GM19438 (cell line): ENCODE results near the gene ARHGAP15.

ENCODE experiments used
- ATAC-seq: cut with Tn5 transposase; IDR thresholded peaks from one replicate; pipeline ENCODE4 v1.9.1; 2021; ENCODE audit warnings: low read depth; ENCODE audit not compliant: unreplicated experiment

The ARHGAP15 gene

DNA sequence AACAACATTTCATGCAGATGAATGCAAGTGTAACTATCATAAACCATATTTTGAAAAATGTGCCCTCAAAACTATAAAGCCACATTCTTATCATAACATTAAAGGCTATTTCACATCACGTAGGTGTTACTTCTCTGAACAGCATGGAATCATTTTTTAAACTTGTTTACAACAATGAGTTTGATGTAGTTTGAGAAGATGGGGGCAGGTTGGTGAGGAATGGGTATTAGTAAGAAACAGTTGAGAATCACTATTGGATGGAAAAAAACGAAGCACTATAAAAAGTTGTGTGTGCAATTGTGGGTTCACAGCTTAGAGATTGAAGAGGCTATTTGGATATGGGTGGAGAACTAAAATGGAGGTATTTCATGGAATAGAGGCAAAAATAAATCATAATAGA, 569.1 kb downstream of the ARHGAP15 start:
- ATAC-seq, result no peak

DNA sequence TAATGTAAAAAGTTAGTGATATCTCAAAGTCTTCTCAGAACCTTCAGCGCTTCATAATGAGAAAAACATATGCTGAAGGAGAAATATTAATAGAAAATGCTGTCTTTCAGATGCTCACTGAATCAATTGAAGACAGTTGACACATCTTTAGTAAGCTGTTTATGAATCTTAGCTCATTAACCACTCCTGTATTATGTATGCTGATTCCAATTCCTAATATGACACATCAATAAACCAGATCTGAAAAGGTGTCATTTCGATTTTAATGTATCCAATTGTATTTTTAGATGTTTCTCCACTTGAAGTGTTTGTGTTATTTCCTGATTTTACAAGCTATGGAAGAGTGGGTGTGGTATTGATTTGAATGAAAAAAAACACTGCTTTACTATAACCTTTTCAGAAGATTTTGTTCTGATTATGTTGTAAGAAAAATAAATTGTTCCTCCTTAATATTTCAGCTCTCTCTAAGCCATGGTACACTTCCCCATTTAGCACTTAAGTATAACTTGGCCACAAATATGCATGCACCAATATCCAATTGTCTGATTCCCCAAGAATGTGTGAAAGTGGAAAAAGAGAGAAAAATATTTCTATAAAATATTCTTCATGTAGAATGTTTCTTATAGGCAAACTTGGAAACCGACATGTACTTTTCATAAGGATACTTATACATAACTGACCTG, 569.8 kb downstream of the ARHGAP15 start:
- ATAC-seq, result no peak

DNA sequence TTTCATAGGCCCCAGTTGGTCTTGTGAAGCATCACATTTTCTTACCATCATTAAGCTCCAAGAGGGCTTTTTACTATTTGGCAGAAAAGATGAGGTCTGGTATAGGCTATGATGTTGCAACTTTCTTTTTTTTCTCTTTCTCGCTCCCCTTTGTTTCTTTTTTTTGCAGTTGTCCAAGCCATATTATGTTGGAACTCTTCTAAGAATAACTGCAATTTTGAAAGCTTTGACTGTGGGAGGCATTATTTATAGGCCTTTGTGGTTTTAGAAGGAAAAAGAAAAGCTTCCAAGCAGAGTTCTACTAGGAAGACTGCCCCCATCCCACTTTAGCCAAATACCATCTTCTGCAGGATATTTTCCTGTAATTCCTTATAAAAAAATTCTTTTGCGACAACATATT, 571.6 kb downstream of the ARHGAP15 start:
- no peak for ATAC-seq

- ATAC-seq, result no peak
Observed at GRCh38 chr2:143701785-143702184, 572.6 kb downstream of the ARHGAP15 start.

DNA sequence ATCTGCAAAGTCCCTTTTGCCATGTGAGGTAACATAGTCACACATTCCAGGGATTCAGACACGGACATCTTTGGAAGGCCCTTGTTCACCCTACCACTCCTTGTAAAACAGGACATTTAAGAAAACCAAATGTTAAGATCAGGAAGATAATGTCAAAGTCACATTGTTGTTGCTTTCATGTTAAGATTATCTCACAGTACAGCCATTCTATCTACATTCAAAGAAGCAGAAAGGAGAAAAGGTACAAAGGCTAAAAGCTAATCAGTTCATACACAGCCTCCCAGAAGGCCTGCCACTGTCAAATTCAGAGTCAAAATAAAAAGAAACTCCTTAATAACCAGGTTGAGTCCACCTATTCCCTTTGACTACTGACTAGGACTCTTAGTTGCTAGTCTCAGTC, 573.7 kb downstream of the ARHGAP15 start:
- ATAC-seq, result no peak

DNA sequence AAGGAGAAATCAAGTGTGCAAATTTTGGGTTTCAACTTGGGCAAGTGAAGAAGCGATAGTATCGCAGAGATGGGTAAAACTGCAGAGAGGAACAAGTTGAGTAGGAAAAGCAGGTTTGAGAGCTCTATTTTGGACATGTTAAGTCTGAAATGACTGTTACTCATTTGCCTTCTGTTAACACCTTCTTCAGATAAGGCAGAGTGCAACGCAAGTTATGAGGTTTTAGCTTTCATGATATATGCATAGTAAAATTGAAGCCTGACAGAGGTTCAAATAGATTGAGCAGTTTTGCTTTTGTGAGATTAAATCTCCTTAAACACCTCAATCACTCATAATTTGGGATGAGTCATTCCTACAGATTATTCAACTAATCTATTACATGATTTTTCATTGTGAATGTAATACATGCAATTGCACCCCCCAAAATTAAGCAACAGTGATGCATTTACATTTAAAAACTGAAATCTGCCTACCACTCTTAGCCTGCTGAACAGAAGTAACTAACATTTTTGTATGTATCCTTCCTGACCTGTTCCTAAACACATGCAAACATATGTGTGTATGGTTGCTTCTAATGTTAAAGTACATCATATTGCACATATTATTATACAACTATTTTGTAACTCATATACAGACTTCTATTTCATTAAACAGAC, 575.4 kb downstream of the ARHGAP15 start:
- no peak for ATAC-seq

DNA sequence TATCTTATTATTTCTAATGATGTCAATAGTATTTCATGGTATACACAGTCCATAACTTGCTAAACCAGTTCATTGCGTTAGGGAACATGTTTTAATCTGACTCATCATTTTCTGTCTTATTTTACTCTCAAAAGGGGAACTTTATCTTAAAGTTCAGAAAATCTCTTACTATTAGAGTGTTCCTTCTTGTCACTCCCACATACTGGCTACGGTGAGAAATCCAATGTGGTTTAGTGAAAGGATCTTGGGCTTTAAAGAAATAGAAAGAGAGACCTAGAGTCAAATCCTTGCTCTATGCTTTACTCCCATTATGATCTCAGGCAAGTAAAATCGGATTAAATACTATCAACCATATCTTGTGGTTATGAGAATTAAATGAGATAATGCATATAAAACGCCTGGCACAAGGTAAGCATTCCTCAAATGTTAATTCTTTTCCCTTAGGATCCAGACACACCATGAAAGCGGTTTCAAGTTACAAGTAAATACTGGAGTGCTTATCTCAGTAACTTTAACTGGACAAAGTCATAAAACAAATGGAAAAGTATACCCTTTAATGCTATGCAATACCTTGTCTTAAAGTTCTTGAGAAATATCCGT, 576.0 kb downstream of the ARHGAP15 start:
- no peak for ATAC-seq

- no peak for ATAC-seq
Observed at GRCh38 chr2:143706354-143706753, 577.1 kb downstream of the ARHGAP15 start.

- no peak for ATAC-seq
Observed at GRCh38 chr2:143708682-143709081, 579.5 kb downstream of the ARHGAP15 start.

GRCh38 chr2:143710196-143710595, 581.0 kb downstream of the ARHGAP15 start:
- no peak for ATAC-seq

DNA sequence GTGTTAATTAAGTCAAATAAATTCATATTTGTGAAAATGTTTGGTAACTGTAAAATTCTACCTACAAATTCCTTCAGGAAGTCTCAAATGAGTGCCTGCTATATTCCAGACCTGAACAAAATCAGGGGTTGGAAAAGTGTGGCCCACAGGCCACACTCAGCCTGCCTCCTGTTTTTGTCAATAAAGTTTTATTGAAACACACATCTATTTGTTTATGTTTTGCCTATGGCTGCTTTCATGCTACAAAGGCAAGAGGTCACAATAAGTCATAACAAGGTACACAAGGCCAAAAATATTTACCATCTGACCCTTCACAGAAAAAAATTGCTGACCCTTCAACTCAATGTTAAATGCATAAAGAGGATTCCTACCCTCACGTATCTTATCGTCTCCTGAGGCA, 581.7 kb downstream of the ARHGAP15 start:
- ATAC-seq, result no peak

- no peak for ATAC-seq
Observed at GRCh38 chr2:143716522-143716921, 587.3 kb downstream of the ARHGAP15 start.

- ATAC-seq, result no peak
Observed at GRCh38 chr2:143717053-143717452, 587.8 kb downstream of the ARHGAP15 start.

GRCh38 chr2:143717536-143718168, 588.4 kb downstream of the ARHGAP15 start:
- no peak for ATAC-seq

DNA sequence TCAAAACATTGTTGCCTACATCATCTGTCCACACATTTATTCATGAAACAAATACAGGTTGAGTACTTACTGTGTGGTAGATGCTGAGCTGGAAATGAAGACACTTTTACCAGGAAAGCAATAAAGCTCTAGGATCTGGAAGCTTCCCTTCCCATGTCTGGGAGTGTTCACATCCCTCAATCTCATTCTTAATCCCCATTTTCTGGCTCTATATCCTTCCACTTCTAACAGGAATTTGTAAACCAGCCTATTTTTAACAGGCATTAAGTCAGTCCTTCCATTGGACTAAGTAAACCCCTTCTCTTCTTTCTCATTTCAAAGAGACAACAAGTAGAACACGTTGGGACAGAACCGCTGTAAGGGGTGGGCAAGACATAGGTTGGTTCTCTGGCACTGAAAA, 589.5 kb downstream of the ARHGAP15 start:
- ATAC-seq, result no peak

DNA sequence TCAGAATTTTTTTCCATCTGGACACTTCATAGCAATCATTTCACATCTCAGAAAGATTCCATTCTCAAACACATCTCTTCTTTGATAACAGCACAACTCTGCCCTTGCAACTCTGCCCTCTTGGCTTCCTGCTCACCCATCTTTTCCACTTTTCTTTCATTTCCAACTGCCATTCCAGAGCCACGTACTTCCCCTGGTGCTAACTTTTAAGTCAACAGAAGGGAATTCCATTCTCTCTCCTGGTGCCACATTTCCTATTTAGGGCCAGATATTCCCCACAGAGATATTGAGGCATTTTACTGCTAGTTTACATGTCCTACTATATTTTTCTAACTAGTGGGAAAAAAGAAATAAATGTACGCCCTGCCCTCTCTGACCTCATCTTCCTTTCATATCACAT, 590.2 kb downstream of the ARHGAP15 start:
- ATAC-seq, result no peak

- ATAC-seq, result no peak
Observed at GRCh38 chr2:143720095-143720664, 591.0 kb downstream of the ARHGAP15 start.

GRCh38 chr2:143725400-143725799, 596.2 kb downstream of the ARHGAP15 start:
- ATAC-seq, result no peak

DNA sequence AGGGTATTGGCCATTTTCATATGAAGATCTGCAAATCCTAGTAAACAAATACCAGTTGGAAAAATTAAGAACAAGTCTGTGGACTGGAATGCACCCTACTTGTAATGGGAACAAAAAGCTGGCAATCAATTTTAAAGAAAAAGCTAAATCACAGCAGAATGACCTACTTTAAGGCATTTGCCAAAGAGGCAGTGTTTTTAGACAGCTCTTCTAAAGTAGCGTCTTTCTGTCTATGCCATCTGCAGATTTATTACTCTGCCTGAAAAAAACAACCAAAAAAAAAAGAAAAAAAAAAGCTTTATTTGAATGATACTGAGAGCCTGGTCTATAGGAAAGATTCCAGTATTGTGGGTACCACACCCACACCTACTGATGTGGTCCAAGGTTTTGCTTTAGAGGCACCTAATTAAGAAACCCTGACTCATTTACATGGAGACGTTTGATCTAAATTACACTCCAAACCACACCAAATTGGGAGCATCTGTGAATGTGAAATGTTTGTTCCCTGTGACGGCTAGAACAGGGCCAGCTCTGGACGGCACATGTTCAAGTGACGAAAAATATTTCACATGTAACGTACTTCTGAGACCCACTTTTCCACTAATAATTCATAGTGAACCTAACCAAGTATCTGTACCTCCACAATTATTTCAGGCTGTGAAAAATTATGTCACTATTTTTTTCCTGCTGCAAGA, 597.1 kb downstream of the ARHGAP15 start:
- no peak for ATAC-seq

DNA sequence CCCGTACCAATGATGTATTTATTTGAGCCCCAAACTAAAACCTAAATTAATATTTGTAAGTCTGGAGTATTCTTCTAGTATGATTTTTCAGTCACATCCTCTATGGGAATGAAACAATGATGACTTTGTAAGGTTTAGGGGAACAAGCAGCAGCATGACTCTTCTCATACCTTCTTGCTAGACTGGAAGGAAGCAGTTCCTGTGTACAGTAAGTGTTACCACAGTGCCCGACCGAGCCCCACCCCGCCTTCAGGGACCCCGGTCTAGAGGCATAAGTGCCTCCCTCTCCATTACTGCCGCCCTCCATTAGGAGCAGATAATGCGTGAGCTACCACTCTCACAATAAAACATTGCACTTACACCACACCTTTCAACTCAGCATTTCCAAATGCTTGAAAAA, 599.3 kb downstream of the ARHGAP15 start:
- ATAC-seq, result no peak
